Right cardiac atrium (tissue), 5 donors: ENCODE measurements around the gene TSPAN2. TPM values are rescaled to one million over a fixed set of nuclear protein-coding genes. Genes with fewer than 3 reads are reported as not detected.

Source experiments
- ATAC-seq, 2 donors: fragments of 200-7000 bp; cut with Tn5 transposase; one replicate each; pipeline versions ENCODE4 v1.8.0 to v1.9.1; 2020; ENCODE audit warnings: moderate library complexity in 2 of 2, mild to moderate bottlenecking in 1 of 2
- DNase-seq, 3 donors: peaks; one replicate each; pipeline ENCODE4 v3.0.0-alpha.2; 2020
- H3K27ac ChIP-seq: one replicate; pipeline ENCODE4 v1.5.1; 2013; ENCODE audit warnings: mild to moderate bottlenecking, low read length, control low read depth, moderate library complexity
- H3K27me3 ChIP-seq: one replicate; pipeline ENCODE4 v1.6.1; 2013; ENCODE audit not compliant: control insufficient read depth, insufficient read depth
- H3K4me1 ChIP-seq: one replicate; pipeline ENCODE4 v1.6.1; 2013; ENCODE audit warnings: low read length; ENCODE audit not compliant: control insufficient read depth, insufficient read depth
- H3K4me3 ChIP-seq: one replicate; pipeline ENCODE4 v1.5.1; 2013; ENCODE audit warnings: low read length, control low read depth
- H3K9me3 ChIP-seq: one replicate; pipeline ENCODE4 v1.6.1; 2013; ENCODE audit warnings: low read length; ENCODE audit not compliant: control insufficient read depth
- WGBS: extraction: QIAGEN DNeasy Blood & Tissue Kit; methylation state at CpG from one replicate; pipeline ENCODE4 v1.1.7; 2013; 5-methylcytosine and 5-hydroxymethylcytosine counted together
- intact Hi-C, 4 donors: fragments of 100-400 bp; cut with DNase I; formaldehyde crosslinking; loops; one replicate each; pipeline versions ENCODE4 v1.11.0 to v1.14.0; 2022 to 2023
- polyA plus RNA-seq: library from polyadenylated mRNA; stranded (reverse); fragments of 200-250 nt; gene quantifications from one replicate; pipeline ENCODE4 v1.2.3, GENCODE V29; 2013
- total RNA-seq, 4 donors: library from RNA; stranded (reverse); fragmentation: NEBNext Ultra II Directional; extraction: Animal tissue kit (Norgen Biotek cat#: 25700); gene quantifications; one replicate each; pipeline ENCODE4 v1.2.1, GENCODE V29; 2021
- donor health status: healthy with polysubstance abuse.
- donor health status: DM: no; HTN: yes; CAD: no.
- donor health status: DM: no; HTN: no; CAD: no.
- donor health status: DM: no; HTN: yes; CAD: no; lungs with severe emphysema.
- donor health status: DM: yes; HTN: yes; CAD: no.

TSPAN2 gene
- total and polyA plus RNA-seq, 5 donors, result 6.5 to 17.4 (median 11.1) TPM

DNA sequence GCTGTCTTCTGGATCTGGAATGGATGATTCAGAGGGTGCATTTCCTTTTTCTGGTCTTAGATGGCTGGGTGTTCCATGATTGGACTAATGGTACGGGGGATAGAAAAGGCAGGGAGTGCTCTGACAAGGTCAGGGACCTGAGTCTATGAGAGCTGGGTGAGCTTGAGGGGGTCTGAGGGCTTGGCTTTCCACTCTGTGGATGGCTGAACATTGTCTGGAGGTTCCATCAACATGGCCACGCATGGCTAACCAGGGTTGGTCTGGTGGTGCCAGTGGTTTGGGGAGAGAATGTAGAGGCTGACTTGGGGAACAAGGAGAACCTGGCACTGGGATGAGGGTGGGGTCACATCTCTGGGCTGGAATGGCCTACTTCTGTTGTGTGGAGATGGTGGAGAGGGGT, 41.5 kb upstream of the TSPAN2 start:
- H3K27me3 ChIP-seq, result no peaks in the 10 kb centered on the region
- no peak for DNase-seq
- H3K4me3 ChIP-seq, result no peak overlapping the region
- intact Hi-C loops, result loop anchor here in 1 of 4 donors (10.0 kb wide), 1 partner anchor 144 kb away; no protein-coding TSS in a partner anchor
- H3K27ac ChIP-seq, result no peak overlapping the region
- H3K4me1 ChIP-seq, result peaks cover 3% of the 10 kb centered on the region
- ATAC-seq, result no peak
- H3K9me3 ChIP-seq, result no peaks in the 10 kb centered on the region
- WGBS, result 85% methylated on average over 2 of the region's 2 CpGs

DNA sequence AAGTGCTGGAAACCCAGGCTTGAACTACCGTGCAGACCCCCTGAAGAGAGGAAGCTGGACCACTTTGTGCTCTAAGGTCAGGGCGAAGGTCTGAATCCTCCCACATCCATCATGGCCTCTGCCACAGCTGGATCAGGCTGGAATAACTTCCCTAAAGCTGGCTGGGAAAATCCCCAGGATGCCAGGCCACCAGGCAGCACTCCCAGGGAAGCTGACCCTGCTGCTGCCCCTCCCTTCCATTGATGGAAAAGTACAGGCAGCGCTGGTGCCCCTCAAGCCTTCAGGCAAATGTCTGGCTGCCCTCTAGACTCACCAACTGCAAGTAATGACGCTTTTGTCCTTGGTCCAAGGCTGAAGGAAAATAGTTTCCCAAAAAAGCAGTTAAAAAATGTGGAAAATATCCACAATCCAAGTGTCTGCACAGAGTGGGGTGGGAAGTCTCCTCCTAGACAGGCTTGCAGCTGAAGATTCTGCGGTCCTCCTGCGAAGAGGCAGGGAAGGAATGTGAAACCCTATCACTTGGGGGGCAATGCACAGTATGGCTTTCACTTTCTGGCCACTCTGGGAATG, 39.9 kb upstream of the TSPAN2 start:
- 71% methylated on average over 6 of the region's 6 CpGs for WGBS
- Histone ChIP-seq H3K27ac (no peak overlapping the region), H3K4me1 (no peaks in the 10 kb centered on the region), H3K4me3 (no peak overlapping the region), H3K27me3 (no peaks in the 10 kb centered on the region), H3K9me3 (no peaks in the 10 kb centered on the region)
- intact Hi-C loops, result no loop called here
- DNase-seq (no peak), ATAC-seq (no peak)

DNA sequence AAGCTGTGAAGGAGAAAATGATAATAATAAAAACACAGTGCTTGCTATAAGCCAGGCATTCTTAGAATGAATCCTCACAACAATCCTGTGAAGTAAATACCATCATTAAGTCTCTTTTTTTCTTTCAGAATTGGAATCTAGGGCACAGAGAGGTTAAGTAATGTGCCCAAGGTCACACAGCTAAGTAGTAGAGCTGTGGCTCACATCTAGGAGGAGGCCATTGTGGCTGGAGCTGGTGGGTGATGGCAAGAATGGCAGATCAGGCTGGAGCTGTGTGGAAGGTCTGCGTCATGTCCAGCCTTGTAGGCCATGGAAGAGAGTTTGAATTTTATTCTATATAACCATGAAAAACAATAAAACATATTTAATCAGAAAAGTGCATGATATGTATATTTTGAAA, 38.2 kb upstream of the TSPAN2 start:
- DNase-seq (no peak), ATAC-seq (no peak)
- 92% methylated on average over 1 of the region's 1 CpG for WGBS
- intact Hi-C loops, result no loop called here
- Histone ChIP-seq H3K27ac (no peak overlapping the region), H3K27me3 (no peaks in the 10 kb centered on the region), H3K4me3 (no peak overlapping the region), H3K9me3 (peaks cover 3% of the 10 kb centered on the region), H3K4me1 (no peaks in the 10 kb centered on the region)

DNA sequence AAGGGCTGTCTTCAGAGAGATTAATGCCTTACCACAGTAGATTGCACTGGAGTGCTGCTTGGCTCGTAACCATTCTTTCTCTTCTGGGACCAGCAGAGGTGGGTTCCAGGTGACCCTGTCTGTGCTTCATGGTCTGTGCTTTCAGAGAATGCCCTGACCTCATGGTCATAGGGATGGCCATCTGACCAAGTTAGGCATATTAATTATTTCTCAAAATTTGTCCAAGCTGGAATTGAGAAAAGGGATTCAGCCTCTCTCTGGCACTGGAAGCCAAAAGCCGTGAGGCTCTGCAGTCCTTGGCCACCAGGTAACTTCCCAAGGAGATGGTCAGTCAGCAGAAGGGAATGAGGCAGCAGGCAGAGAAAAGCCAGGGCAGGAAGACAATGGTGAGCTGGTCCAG, 37.2 kb upstream of the TSPAN2 start:
- intact Hi-C loops, result no loop called here
- 89% methylated on average over 2 of the region's 2 CpGs for WGBS
- no peaks in the 10 kb centered on the region for H3K4me1 ChIP-seq

DNA sequence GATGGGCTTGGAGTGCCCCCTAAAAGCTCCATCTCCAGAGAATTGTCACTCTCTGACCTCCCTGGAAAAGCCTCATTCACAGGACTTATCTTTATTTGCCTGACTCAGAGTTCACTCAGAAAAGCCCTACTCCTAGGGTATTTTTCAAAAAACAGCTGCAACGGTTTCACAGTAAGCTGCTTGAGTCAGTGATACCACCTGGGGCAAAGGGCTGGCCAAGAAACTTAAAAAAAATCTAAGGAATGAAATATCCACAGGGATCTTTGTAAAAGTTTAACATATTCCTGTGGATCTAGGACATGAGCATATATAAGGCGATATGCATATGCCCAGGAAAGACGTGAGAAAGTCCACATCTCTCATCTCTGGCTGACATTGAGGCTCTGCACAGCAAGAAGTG, 33.8 kb upstream of the TSPAN2 start:
- Histone ChIP-seq H3K27me3 (no peaks in the 10 kb centered on the region), H3K4me1 (no peaks in the 10 kb centered on the region), H3K27ac (no peak overlapping the region), H3K9me3 (peaks cover 3% of the 10 kb centered on the region), H3K4me3 (no peak overlapping the region)
- no peak for DNase-seq
- WGBS, result 70% methylated on average over 3 of the region's 3 CpGs
- intact Hi-C loops, result no loop called here
- no peak for ATAC-seq

More for the DNA sequence above, 37.2 kb upstream of the TSPAN2 start:
- H3K4me3 ChIP-seq, result no peak overlapping the region
- ATAC-seq (no peak), DNase-seq (no peak)
- no peaks in the 10 kb centered on the region for H3K27me3 ChIP-seq
- no peak overlapping the region for H3K27ac ChIP-seq
- peaks cover 3% of the 10 kb centered on the region for H3K9me3 ChIP-seq

DNA sequence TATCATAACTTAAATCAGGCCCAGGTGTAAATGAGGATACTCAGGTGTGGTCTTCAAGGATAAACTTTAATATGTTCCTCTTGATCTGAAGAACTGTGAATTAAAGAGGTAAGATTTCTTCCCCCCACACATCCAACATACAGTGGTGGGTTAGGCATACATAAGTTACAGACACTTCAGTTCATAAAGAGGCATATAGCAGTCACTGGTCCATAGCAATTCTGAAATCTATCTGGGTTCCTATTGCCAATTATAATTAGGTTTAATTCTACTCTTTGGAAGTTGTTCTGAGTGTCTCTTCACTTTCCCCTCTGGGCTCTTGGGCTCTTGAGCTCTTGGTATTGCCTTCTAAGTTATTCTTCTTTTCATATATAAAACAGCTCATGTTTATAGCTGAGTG, 32.5 kb upstream of the TSPAN2 start:
- Histone ChIP-seq H3K27ac (no peak overlapping the region), H3K9me3 (peaks cover 3% of the 10 kb centered on the region), H3K4me1 (no peaks in the 10 kb centered on the region), H3K4me3 (no peak overlapping the region), H3K27me3 (no peaks in the 10 kb centered on the region)
- ATAC-seq (no peak), DNase-seq (no peak)
- intact Hi-C loops, result no loop called here

DNA sequence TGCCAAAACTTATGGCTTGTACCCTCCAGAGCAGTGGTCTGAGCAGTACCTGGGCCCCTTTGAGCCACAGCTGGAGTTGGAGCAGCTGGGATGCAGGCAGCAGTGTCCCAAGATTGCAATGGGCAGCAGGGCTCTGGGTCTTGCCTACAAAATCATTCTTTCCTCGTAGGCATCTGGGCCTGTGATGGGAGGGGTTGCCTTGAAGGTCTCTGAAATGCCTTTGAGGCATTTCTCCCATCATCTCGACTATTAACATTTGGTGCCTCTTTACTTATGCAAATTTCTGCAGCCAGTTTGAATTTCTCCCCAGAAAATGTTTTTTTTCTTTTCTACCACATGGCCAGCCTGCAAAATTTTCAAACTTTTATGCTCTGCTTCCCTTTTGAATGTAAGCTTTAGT, 31.0 kb upstream of the TSPAN2 start:
- WGBS, result 56% methylated on average over 2 of the region's 2 CpGs
- intact Hi-C loops, result no loop called here
- DNase-seq, result no peak

DNA sequence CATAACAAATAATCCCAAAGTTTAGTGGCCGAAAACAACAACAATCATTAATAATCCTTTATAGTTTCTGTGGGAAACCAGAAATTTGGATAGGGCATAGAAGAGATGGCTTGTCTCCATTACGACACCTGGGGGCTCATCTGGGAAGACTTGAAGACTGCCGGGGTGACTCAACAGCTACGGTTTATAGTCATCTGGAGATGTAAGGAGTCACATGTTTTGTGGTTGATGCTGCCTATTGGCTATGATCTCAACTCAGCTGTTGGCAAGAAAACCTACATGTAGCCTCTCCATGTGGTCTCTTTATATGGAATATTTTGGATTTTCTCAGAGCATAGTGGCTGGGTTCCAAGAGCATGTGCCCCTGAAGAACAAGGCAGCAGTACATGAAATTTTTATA, 29.3 kb upstream of the TSPAN2 start:
- no peak for DNase-seq
- Histone ChIP-seq H3K27me3 (no peaks in the 10 kb centered on the region), H3K4me3 (no peak overlapping the region), H3K9me3 (peaks cover 3% of the 10 kb centered on the region), H3K27ac (no peak overlapping the region), H3K4me1 (no peaks in the 10 kb centered on the region)
- WGBS, result 95% methylated on average over 4 of the region's 4 CpGs
- intact Hi-C loops, result no loop called here
- ATAC-seq, result no peak

More for the DNA sequence above, 31.0 kb upstream of the TSPAN2 start:
- H3K4me1 ChIP-seq, result no peaks in the 10 kb centered on the region
- no peak for ATAC-seq
- no peak overlapping the region for H3K27ac ChIP-seq
- H3K4me3 ChIP-seq, result no peak overlapping the region
- H3K27me3 ChIP-seq, result no peaks in the 10 kb centered on the region
- H3K9me3 ChIP-seq, result peaks cover 3% of the 10 kb centered on the region

DNA sequence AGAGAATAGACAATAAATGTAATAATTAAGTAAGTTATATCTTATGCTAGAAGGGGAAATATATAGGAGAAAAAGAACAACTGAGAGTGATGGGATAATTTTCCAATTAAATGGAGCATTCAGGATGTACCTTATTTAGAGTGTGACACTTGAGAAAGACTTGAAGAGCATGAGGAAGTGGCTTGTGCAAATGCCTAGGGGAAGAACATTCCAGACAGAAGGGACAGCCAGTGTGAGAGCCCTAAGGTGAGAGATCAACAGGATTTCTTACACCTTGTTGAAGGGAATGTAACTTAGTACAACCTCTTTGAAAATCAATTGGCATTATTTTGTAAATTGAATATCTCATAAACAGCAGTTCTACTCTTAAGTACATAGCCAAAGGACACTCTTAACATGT, 28.8 kb upstream of the TSPAN2 start:
- ATAC-seq (no peak), DNase-seq (no peak)
- Histone ChIP-seq H3K27me3 (no peaks in the 10 kb centered on the region), H3K4me1 (no peaks in the 10 kb centered on the region), H3K27ac (no peak overlapping the region), H3K9me3 (peaks cover 3% of the 10 kb centered on the region), H3K4me3 (no peak overlapping the region)
- intact Hi-C loops, result no loop called here

DNA sequence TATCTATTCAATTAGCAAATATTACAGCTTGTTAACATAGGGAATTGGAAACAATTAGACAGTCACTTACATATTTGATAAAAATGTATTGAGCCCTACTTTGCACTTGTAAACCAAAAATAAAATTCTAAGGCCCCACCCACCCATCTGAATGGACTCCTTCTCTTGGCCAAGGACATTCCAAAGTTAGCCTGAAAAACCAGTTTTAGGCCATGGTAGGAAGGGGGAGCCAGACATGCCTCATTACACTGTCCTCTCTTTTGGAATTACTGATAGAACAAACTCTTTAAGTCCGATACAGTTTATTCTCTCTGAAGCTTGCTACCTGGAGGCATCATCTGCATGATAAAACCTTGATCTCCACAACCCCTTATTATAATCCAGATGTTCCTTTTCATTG, 28.0 kb upstream of the TSPAN2 start:
- WGBS, result 90% methylated on average over 1 of the region's 1 CpG
- no peak for ATAC-seq
- no peak for DNase-seq
- Histone ChIP-seq H3K27ac (no peak overlapping the region), H3K4me3 (no peak overlapping the region), H3K27me3 (no peaks in the 10 kb centered on the region), H3K4me1 (no peaks in the 10 kb centered on the region), H3K9me3 (no peaks in the 10 kb centered on the region)
- intact Hi-C loops, result no loop called here

DNA sequence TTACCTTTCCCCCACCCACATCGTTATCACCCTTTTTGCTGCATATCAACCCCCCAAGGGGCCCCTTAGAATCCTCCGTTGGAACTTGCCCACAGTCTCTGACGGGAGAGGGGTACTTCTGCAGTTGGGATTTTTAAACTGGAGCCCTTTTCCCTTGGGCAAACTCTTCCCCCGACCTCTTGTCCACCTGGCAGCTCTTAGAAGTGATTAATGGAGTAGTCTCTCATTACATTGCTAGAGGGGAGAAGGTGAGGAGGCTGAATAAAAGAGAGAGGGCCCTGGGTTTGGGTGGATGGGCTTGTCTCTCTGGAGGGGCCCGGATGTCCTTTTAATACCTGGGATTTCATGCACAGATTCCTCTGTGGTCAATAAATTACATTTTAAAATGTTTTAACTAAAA, 27.2 kb upstream of the TSPAN2 start:
- ATAC-seq (no peak), DNase-seq (no peak)
- H3K4me1 ChIP-seq, result no peaks in the 10 kb centered on the region
- intact Hi-C loops, result no loop called here
- H3K4me3 ChIP-seq, result no peak overlapping the region
- WGBS, result 84% methylated on average over 5 of the region's 5 CpGs
- H3K27me3 ChIP-seq, result no peaks in the 10 kb centered on the region
- no peaks in the 10 kb centered on the region for H3K9me3 ChIP-seq
- H3K27ac ChIP-seq, result no peak overlapping the region

DNA sequence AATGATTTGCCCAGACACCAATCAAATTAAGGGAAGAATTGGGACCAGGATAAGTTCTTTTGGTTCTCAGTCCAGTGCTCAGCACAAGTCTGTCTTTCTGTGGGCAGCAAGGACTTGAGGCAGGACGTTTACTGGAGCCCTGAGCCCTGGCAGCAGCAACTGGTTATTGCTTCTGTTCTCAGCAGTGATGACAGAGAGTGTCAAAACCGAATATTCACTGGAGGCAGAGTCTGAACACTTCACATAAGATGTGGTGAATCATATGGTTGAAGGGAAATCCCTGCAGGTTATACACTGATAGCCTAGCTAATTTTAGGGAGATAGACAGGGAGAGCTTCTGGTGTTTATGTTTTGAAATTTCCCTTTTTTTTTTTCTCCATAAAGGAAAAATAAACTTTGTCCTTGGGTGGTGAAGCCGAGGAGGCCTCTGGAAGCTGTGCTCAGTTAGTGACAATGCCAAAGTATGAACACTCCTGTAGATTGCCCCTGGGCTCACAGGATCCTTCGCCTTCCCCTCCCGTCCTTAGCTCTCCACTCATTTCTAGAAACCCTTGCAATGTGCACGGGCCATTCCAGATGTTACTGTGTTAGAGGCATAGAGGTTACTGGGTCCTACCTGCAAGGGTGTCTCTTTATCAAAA, 26.3 kb upstream of the TSPAN2 start:
- H3K27ac ChIP-seq, result no peak overlapping the region
- intact Hi-C loops, result no loop called here
- no peak for DNase-seq

More for the DNA sequence above, 26.3 kb upstream of the TSPAN2 start:
- Histone ChIP-seq H3K4me1 (no peaks in the 10 kb centered on the region), H3K9me3 (no peaks in the 10 kb centered on the region), H3K27me3 (no peaks in the 10 kb centered on the region), H3K4me3 (no peak overlapping the region)
- no peak for ATAC-seq
- 65% methylated on average over 6 of the region's 6 CpGs for WGBS
